Measurements from ENCODE around the gene LCLAT1.
A peak's percentile ranks its signal among the peaks of the same experiment; 100 is the strongest.

LCLAT1 gene

DNA sequence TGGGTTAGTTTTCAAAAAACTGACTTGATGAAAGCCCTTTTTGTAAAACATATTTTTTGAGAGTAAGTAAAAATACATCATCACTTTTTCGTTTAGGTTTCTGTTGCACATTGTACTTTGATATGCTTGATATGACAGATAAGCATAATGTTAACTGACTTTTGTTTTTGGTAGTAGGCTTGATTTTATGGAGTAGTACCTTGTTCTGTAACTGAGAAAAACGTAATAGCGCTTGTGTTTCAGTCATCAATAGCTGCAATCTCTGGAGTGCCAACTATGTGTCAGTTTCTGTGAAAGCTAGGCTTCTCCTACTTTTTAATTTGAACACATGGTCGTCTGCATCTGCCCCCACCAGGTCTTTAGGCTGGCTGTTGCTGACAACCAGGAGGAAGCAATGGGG lies 1.3 kb downstream of the LCLAT1 start:
- DNase-seq (ENCODE audit: low spot score in 2 of 2) (no peak), ATAC-seq (replicated peaks; ENCODE audit: extremely low read depth, poor library complexity, severe bottlenecking) (no peak)
- Mint-ChIP-seq H3K4me1 (peaks cover 44% of the 10 kb centered on the region), H3K9me3 (no peaks in the 10 kb centered on the region), H3K27ac (ENCODE audit: low read depth) (peak overlapping the region; percentile 99), H3K27me3 (no peaks in the 10 kb centered on the region), H3K36me3 (ENCODE audit: insufficient read depth) (peaks cover 10% of the 10 kb centered on the region), H3K4me3 (peak overlapping the region; percentile 97)

DNA sequence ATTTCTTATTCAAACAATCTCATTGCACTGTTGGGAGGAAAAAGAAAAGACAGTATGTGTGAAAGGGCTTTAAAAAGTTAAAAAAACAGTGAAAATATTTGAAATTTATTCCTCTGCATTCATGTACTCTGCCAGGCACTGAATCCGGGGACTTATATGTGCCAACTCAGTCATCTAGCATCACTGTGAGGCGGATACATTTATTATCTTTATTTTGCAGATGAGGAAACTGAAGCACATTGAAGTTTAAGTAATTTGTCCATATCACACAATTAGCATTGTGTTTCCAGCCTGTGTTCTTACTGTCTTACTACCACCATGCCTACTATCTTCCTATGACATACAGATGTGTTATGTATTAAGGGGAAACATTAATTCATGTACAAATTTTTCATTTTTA lies 1.8 kb downstream of the LCLAT1 start:
- no peak for ATAC-seq (replicated peaks; ENCODE audit: extremely low read depth, poor library complexity, severe bottlenecking)
- Mint-ChIP-seq H3K9me3 (no peaks in the 10 kb centered on the region), H3K4me3 (peak overlapping the region; percentile 97), H3K36me3 (ENCODE audit: insufficient read depth) (peaks cover 8% of the 10 kb centered on the region), H3K4me1 (peaks cover 44% of the 10 kb centered on the region), H3K27ac (ENCODE audit: low read depth) (peak overlapping the region; percentile 99), H3K27me3 (no peaks in the 10 kb centered on the region)
- no peak for DNase-seq (ENCODE audit: low spot score in 2 of 2)

DNA sequence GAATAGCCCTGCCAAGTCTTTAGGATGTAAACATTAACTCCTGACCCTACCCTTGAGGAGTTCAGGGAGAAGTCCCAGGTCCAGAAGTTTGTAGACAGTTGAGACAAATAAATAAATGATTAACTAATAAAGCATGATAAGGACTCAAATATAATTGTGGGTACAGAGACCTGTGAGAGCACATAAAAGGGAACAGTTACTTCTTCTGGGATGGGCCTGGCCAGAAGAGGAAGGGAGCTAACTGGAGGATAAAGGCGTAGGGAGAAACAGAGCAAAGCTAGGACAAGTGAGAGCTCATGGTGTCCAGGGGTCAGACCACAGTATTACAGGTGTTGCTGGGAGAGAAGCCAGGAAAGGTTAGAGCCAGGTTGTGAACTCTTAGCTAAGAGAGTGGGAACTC lies 3.0 kb downstream of the LCLAT1 start:
- Mint-ChIP-seq H3K4me3 (no peak overlapping the region), H3K27ac (ENCODE audit: low read depth) (peak overlapping the region; percentile 17), H3K36me3 (ENCODE audit: insufficient read depth) (peaks cover 8% of the 10 kb centered on the region), H3K9me3 (no peaks in the 10 kb centered on the region), H3K4me1 (peaks cover 50% of the 10 kb centered on the region), H3K27me3 (no peaks in the 10 kb centered on the region)
- no peak for DNase-seq (ENCODE audit: low spot score in 2 of 2)
- no peak for ATAC-seq (replicated peaks; ENCODE audit: extremely low read depth, poor library complexity, severe bottlenecking)

DNA sequence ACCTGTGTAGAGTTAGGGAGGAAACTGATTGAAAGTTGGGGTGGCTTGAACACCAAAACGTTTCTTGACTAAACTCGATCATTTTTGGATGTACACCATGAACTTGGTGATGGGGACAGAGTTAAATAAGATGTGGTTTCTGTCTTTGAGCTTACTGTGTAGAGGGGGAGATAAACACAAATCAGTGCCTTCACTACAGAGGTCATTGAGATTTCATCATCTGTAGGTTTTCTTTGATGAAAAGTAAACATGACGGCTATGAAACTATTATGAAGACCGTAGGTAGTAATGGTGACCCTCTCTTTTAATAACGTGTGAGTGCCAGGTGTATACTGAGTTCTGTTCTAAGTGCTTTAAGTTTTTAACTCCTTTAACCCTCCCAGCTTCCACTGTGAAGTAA lies 6.5 kb downstream of the LCLAT1 start:
- Mint-ChIP-seq H3K4me1 (peaks cover 47% of the 10 kb centered on the region), H3K27me3 (no peaks in the 10 kb centered on the region), H3K4me3 (no peak overlapping the region), H3K9me3 (no peaks in the 10 kb centered on the region), H3K27ac (ENCODE audit: low read depth) (no peak overlapping the region), H3K36me3 (ENCODE audit: insufficient read depth) (no peaks in the 10 kb centered on the region)
- ATAC-seq (replicated peaks; ENCODE audit: extremely low read depth, poor library complexity, severe bottlenecking), result no peak
- no peak for DNase-seq (ENCODE audit: low spot score in 2 of 2)

DNA sequence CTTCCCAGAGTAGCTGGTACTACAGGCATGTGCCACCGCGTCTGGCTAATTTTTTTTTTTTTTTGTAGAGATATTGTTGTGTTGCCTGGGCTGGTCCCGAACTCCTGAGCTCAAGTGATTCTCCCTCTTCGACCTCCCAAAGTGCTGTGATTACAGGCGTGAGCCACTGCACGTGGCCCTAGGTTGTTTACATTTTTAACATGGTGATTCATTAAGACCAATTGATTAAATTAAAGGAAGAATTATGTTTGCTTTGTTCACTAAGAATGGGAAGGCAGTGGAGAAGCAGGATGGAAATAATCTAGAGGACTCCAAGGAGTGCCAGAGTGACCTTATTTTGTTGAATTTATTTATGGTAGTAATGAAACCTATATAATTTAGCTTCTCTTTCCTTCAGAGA lies 7.5 kb downstream of the LCLAT1 start:
- Mint-ChIP-seq H3K4me1 (peaks cover 49% of the 10 kb centered on the region), H3K27ac (ENCODE audit: low read depth) (no peak overlapping the region), H3K36me3 (ENCODE audit: insufficient read depth) (no peaks in the 10 kb centered on the region), H3K9me3 (no peaks in the 10 kb centered on the region), H3K4me3 (no peak overlapping the region), H3K27me3 (no peaks in the 10 kb centered on the region)
- DNase-seq (ENCODE audit: low spot score in 2 of 2) (no peak), ATAC-seq (replicated peaks; ENCODE audit: extremely low read depth, poor library complexity, severe bottlenecking) (no peak)

DNA sequence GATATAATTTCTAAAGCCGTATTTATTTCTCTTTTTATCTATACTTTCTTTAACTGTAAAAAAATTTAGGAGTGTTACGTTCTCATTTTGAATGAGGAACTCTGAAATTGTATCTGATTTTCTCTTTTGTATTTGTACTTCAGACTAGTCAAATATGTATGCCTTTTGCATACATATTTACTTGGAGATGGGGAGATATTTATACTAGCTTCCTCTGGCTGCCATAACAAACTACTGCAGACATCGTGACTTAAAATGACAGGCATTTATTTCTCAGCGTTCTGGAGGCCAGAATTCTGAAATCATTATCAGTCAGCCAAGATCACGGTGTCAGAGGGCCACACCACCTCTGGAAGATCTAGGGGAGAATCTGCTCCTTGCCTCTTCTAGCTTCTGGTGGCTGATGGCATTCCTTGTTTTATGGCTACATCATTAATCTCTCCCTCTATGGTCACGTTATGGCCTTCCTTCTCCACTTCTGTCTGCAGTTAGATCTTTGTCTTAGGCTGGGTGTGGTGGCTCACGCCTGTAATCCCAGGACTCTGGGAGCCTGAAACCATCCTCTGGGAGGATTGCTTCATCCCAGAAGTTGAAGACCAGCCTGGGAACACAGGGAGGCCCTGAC lies 8.2 kb downstream of the LCLAT1 start:
- H3K9me3 Mint-ChIP-seq, result no peaks in the 10 kb centered on the region
- H3K27ac Mint-ChIP-seq (ENCODE audit: low read depth), result no peak overlapping the region
- ATAC-seq (replicated peaks; ENCODE audit: extremely low read depth, poor library complexity, severe bottlenecking) (no peak), DNase-seq (ENCODE audit: low spot score in 2 of 2) (no peak)
- no peaks in the 10 kb centered on the region for H3K27me3 Mint-ChIP-seq
- H3K4me1 Mint-ChIP-seq, result peaks cover 48% of the 10 kb centered on the region
- no peak overlapping the region for H3K4me3 Mint-ChIP-seq
- H3K36me3 Mint-ChIP-seq (ENCODE audit: insufficient read depth), result no peaks in the 10 kb centered on the region

DNA sequence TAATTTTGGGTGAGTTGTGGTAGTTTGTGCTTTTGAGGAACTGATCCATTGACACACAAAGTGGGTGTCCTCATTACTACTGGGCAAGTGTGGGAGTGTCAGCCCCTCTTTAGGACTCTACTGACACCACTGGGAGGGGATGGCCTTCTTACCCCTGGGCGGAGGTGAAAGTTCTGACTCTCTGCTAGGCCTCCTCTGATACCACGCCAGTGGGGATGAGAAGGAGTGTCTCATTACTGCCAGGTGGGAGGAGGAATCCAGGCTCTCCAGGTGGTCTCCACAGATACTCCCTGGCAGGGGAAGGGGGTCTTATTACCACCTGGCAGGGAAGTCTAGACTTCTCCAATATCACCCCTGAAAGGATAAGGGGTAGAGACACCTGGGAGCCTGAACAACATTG lies 9.1 kb downstream of the LCLAT1 start:
- ATAC-seq (replicated peaks; ENCODE audit: extremely low read depth, poor library complexity, severe bottlenecking), result no peak
- Mint-ChIP-seq H3K4me1 (peaks cover 47% of the 10 kb centered on the region), H3K27me3 (no peaks in the 10 kb centered on the region), H3K4me3 (no peak overlapping the region), H3K36me3 (ENCODE audit: insufficient read depth) (no peaks in the 10 kb centered on the region), H3K27ac (ENCODE audit: low read depth) (no peak overlapping the region), H3K9me3 (no peaks in the 10 kb centered on the region)
- no peak for DNase-seq (ENCODE audit: low spot score in 2 of 2)

DNA sequence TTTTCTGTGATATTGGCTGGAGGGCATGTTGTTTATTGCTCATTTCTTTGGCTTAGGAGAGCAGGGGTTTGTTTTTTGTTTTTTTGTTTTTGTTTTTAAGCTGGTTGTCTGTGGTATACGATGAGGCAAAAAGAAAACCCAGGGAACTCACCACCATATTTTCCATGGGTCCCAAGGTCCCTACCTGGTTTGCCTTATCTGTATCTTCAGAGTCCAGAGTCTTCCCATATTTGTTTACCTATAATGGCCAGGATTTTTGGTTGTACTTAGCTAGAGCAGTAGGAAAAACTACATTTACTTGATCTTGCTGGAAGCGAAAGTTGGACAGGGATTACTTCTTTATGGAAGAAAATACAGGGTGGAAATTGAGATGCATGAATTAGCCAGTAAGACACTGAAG lies 9.5 kb downstream of the LCLAT1 start:
- Mint-ChIP-seq H3K9me3 (no peaks in the 10 kb centered on the region), H3K27me3 (no peaks in the 10 kb centered on the region)
- DNase-seq (ENCODE audit: low spot score in 2 of 2), result no peak

DNA sequence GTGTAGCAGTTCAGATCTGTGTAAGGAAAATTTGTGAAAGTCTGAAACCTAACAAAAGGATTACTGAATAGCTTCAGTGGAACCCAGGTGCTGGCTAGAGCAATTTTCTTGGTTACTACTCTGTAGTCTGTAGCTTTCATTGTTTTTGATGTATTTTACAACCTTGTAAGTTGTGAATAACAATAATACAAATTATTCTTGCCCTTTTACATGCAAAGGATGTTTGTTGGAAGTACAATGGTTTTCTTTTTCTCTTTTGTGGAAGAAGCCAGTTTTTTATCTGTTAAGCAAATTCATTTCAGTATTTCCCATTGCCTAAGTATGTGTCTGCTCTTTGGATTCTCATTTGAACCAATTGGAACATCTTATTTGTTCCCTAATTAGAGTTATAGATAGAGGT lies 10.2 kb downstream of the LCLAT1 start:
- H3K36me3 Mint-ChIP-seq (ENCODE audit: insufficient read depth), result no peaks in the 10 kb centered on the region

More for the DNA sequence above, 9.5 kb downstream of the LCLAT1 start:
- Mint-ChIP-seq H3K4me3 (no peak overlapping the region), H3K27ac (ENCODE audit: low read depth) (no peak overlapping the region), H3K4me1 (peaks cover 47% of the 10 kb centered on the region), H3K36me3 (ENCODE audit: insufficient read depth) (no peaks in the 10 kb centered on the region)
- ATAC-seq (replicated peaks; ENCODE audit: extremely low read depth, poor library complexity, severe bottlenecking), result no peak

DNA sequence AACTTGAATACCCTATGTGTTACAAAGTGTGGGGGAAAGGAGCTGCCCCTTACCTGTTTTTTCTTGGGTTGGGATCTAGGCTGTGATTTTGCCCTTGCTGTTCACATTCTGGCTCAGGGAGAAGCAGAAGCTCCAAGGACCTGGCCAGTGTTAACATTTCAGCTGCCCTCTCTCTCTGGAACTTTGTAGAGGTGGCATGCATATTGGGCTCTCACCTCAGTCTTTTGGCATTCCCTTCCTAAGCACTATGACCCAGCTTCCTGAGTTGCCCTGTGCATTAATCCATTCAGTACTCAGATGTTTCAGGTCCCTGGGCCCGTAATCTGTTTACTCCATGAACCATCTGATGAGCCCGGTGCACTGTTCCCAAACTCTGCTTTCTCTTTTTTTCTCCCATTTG lies 12.1 kb downstream of the LCLAT1 start:
- H3K4me1 Mint-ChIP-seq, result peaks cover 47% of the 10 kb centered on the region
- ATAC-seq (replicated peaks; ENCODE audit: extremely low read depth, poor library complexity, severe bottlenecking), result no peak
- no peaks in the 10 kb centered on the region for H3K9me3 Mint-ChIP-seq
- no peaks in the 10 kb centered on the region for H3K36me3 Mint-ChIP-seq (ENCODE audit: insufficient read depth)
- no peak overlapping the region for H3K27ac Mint-ChIP-seq (ENCODE audit: low read depth)
- H3K27me3 Mint-ChIP-seq, result no peaks in the 10 kb centered on the region
- no peak for DNase-seq (ENCODE audit: low spot score in 2 of 2)
- H3K4me3 Mint-ChIP-seq, result no peak overlapping the region

More for the DNA sequence above, 10.2 kb downstream of the LCLAT1 start:
- Mint-ChIP-seq H3K27ac (ENCODE audit: low read depth) (no peak overlapping the region), H3K9me3 (no peaks in the 10 kb centered on the region), H3K4me1 (peaks cover 47% of the 10 kb centered on the region), H3K4me3 (no peak overlapping the region), H3K27me3 (no peaks in the 10 kb centered on the region)
- DNase-seq (ENCODE audit: low spot score in 2 of 2), result no peak
- no peak for ATAC-seq (replicated peaks; ENCODE audit: extremely low read depth, poor library complexity, severe bottlenecking)

DNA sequence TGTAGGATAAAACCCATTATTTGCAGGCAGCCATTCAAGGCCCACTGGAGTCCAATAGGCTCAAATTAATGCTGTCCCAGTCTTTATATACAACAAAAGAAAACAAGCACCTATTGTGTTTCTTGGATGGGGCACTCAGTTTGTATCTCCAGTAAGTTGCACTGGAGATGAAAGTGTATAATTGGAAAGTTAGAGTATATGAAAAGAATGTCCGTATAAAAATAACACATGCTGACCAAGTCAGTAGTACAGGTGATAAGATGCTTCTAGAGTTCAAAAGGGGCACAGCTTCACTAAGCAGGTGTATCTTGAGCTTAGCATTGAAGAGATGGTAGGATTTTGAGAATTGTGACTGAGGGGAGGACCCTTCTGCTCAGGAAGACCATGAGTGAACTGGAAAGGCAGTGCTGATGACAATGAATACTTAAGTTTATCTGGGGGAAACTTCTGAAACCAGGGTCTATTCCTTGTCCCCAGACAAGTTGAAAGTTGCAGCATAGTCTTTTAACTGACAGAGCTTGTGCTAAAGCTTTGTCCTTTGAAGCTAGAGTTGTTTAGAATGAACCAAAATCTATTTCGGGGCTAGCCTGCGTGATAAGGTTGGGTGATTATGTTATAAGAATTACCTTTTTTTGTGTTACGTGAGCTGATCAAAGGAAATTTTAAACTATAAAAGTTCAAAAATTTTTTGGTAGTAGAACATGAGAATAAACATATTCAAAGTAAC lies 15.2 kb downstream of the LCLAT1 start:
- Mint-ChIP-seq H3K36me3 (ENCODE audit: insufficient read depth) (no peaks in the 10 kb centered on the region), H3K27me3 (no peaks in the 10 kb centered on the region), H3K9me3 (no peaks in the 10 kb centered on the region), H3K27ac (ENCODE audit: low read depth) (no peak overlapping the region), H3K4me3 (no peak overlapping the region), H3K4me1 (peaks cover 45% of the 10 kb centered on the region)
- DNase-seq (ENCODE audit: low spot score in 2 of 2) (no peak), ATAC-seq (replicated peaks; ENCODE audit: extremely low read depth, poor library complexity, severe bottlenecking) (no peak)

DNA sequence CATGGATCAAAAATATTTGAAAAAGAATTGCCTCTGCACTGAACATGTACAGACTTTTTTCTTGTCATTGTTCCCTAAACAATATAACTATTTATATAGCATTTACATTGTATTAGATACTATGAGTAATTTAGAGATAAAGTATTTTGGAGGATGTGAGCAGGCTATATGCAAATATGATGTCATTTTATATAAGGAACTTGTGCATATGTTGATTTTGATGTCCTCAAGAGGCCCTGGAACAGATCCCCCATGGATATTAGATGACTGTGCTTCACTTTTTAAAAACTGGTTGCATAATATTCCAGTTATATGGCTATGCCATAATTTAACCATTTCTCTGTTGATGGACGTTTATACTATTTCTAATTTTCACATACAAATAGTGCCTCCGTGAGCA lies 16.5 kb downstream of the LCLAT1 start:
- no peak for ATAC-seq (replicated peaks; ENCODE audit: extremely low read depth, poor library complexity, severe bottlenecking)
- Mint-ChIP-seq H3K4me1 (peaks cover 32% of the 10 kb centered on the region), H3K36me3 (ENCODE audit: insufficient read depth) (no peaks in the 10 kb centered on the region), H3K27me3 (no peaks in the 10 kb centered on the region), H3K9me3 (no peaks in the 10 kb centered on the region), H3K27ac (ENCODE audit: low read depth) (peak overlapping the region; percentile 18), H3K4me3 (no peak overlapping the region)
- DNase-seq (ENCODE audit: low spot score in 2 of 2), result no peak

DNA sequence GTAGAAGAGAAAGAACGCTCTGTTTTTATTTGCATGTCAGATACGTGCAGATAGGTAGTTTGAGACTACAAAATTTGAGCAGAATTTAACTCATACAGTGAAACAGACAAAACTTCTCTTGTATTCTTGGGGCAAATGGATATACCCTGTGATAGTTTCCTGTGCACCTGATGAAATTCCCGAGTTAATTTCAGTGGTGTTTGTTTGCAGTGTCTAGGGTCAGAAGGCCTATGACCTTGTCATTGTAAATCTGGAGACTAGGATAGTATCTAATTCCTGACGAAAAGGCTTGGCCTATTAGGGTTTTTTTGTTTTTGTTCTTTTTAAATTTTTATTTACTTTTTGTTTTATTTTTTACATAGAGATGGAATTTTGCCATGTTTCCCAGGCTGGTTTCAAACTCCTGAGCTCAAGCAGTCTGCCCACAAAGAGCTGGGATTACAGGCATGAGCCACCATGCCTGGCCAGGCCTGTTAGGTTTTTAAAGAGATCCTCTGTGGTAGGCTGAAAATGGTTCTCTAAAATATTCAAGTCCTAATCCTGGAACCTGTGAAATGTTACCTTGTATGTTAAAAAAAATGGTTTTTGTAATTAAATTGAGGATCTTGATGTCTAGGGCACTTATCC lies 17.6 kb downstream of the LCLAT1 start:
- ATAC-seq (replicated peaks; ENCODE audit: extremely low read depth, poor library complexity, severe bottlenecking) (no peak), DNase-seq (ENCODE audit: low spot score in 2 of 2) (no peak)
- Mint-ChIP-seq H3K27me3 (no peaks in the 10 kb centered on the region), H3K27ac (ENCODE audit: low read depth) (peak overlapping the region; percentile 18), H3K9me3 (no peaks in the 10 kb centered on the region), H3K4me1 (peaks cover 25% of the 10 kb centered on the region), H3K36me3 (ENCODE audit: insufficient read depth) (no peaks in the 10 kb centered on the region), H3K4me3 (no peak overlapping the region)
